GM18502 (cell line): Measurements from ENCODE around the gene RRP36.

Experiments used
- ATAC-seq: cut with Tn5 transposase; IDR thresholded peaks from one replicate; pipeline ENCODE4 v1.9.1; 2021; ENCODE audit warnings: mild to moderate bottlenecking; ENCODE audit not compliant: unreplicated experiment, poor library complexity

The RRP36 gene

GRCh38 chr6:43006251-43006650 is 15.2 kb upstream of the RRP36 start:
- no peak for ATAC-seq

- no peak for ATAC-seq
Observed at GRCh38 chr6:43007126-43007525, 14.3 kb upstream of the RRP36 start.

DNA sequence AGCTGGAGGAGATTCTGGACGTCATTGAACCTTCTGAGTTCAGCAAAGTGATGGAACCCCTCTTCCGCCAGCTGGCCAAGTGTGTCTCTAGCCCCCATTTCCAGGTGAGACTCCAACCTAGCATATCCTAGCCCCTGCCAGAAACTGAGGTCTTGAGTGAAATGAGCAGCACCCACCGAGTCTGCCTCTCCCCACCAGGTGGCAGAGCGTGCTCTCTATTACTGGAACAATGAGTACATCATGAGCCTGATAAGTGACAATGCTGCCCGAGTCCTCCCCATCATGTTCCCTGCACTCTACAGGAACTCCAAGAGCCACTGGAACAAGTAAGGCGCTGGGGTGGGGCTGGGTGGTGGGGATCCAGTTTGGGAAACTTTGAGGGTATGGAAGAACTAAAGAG is 12.3 kb upstream of the RRP36 start:
- ATAC-seq, result no peak

DNA sequence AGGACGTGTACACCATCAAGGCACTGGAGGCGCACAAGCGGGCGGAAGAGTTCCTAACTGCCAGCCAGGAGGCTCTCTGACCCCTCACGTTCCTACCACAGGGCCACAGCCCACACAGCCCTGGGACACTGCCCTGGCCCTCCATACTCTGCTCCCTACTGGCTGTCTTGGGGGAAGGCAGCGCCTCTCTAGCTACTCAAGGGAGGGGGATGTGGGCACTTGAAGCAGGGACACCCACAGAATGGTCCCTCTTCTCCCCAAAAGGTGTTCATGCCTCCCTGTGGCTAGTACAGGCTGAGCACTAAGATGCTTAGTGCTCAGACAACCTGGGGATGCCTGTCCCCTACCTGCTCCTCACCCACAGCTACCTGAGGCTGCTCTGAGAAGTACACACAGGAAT is 10.2 kb upstream of the RRP36 start:
- no peak for ATAC-seq

DNA sequence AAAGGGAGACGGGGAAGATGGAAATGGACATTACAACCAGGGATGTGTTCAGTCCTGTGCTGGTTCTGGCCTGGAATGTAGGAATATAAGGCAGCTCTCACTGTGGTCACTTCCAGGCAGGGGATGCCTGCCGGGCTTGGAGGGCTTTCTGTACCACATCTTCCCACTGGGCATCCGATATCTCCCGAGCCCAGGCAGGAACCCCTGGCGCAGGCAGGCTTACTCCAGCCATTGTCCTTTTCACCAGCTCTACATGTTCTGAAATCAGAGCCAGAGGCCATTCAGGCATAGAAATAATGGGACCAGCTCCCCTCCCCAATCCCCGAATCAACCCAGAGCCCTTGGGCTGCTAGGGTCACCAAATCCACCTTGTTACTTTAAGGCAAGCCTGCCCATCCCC is 9.1 kb upstream of the RRP36 start:
- ATAC-seq, result no peak

DNA sequence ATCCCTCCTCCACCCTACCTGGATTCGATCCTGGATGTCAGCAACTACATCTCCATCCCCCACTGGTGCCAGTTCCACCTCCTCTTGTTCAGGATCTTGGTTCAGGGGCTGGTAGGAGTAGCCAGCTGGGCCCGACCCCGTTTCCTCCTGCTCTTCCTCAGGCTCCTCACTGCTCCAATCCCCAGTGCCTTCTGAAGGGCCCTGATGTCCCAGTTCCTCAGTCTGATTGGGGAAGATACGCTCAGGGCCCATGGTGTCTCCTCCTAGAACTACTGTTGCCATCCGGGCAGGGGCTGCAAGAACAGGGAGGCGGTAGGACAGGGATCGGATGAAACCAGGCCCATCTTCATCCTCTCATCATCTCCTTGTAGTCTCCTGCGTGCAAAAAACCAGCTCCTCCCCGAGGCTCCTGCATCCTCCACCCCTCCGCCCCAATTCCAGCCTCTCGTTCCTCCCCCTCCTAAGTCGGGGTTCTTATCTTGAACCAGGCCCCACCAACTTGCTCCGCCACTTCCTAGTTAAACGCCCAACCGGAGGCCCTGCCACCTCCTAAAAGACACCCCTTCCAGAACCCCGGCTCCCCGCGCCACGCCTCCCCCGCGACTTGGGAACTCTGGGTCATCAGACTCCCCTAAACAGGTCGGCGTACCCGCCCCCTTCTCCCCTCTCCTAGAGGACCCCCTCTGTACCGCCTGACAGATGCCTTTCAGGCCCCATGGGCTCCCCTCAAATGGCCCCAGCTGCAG is 8.2 kb upstream of the RRP36 start:
- ATAC-seq, result no peak

DNA sequence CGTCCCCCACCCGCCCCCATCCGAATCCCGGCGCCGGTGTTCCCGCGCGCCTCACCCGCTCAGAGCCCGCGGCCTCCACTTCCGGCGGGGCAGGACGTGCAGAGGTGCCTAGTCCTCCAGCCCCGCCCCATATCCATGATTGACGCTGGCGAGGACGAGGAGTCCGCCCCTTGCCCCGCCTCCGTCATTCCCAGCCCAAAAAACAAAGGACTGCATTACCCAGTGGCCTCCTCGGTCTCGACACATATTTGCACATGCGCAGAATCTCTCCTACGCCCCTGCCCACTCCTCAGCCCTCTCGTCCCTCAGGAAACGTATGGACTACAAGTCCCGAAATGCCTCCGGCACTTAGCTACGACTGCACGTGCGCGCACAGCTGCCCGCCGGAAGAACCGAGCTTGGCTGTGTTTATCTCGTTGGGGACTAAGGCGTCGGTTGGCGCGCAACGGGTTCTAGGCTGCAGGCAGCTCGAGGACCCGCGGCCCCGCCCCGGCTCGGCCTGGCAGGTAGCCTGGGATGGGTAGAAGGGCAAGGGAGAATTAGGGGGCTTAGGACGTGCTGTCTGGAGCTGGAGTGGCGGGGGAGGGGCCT is 7.5 kb upstream of the RRP36 start, which contains the start of the genes KLHDC3 and MEA1:
Gene KLHDC3, plus strand, starts transcription at position 407 of the 591 bp plus-strand sequence. CDS start 2,944 bp downstream, outside the sequence.
Gene MEA1, minus strand, starts transcription at position 104 of the 591 bp plus-strand sequence. CDS start 133 bp downstream, outside the sequence.
- peak; percentile 90 for ATAC-seq

- no peak for ATAC-seq
Observed at GRCh38 chr6:43014434-43014909, 7.0 kb upstream of the RRP36 start.

GRCh38 chr6:43016176-43016942 is 5.1 kb upstream of the RRP36 start:
- no peak for ATAC-seq

GRCh38 chr6:43016943-43017334 is 4.5 kb upstream of the RRP36 start:
- no peak for ATAC-seq

DNA sequence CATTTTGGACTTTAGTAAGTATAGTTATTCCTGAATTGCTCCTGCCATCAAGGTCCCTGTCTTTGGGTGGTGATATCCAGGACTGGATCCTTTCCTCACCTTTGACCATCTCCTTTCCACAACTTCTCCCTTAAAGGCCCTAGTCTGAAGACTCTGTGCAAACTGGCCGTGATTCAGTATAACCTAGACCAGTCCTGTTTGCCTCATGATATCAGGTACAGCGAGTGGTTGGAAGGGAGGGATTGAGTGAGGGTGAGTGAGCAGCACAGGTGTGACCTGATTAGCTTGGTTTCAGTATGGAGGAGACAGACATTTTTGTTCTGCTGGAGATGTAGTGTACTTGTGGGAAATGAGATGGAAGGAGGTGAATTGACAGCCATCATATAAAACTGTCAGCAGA is 2.3 kb upstream of the RRP36 start:
- ATAC-seq, result no peak

DNA sequence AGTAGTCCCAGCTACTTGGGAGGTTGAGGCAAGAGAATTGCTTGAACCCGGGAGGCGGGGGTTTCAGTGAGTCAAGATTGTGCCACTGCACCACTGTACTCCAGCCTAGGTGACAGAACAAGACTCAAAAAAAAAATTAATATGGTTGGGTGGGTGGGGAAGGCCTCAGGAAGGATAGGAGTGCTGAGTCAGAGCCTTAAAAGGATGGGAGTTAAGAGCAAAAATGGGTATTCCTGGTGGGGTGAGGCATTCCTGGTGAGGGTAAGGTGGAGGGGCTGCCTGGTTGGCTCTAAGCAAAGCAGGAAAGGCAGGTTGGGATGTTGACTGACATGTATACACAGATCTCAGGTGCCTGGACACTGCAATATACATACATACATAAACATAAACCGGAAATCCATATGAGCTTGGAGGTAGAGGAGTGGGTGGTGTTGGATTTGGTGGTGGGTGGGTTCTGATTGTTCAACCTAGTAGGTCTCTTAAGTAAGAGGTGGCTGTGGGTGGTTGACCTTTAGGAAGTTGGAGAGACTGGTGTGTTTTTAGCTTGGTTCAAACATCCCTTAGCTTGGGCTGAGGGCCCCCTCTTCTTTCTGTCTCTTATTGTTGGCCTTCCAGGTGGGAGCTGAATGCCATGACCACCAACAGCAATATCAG is 1.2 kb upstream of the RRP36 start:
- no peak for ATAC-seq

GRCh38 chr6:43020847-43021246 is 576 bp upstream of the RRP36 start:
- no peak for ATAC-seq

- ATAC-seq, result no peak
Observed at GRCh38 chr6:43024436-43024835, 3.0 kb downstream of the RRP36 start.

DNA sequence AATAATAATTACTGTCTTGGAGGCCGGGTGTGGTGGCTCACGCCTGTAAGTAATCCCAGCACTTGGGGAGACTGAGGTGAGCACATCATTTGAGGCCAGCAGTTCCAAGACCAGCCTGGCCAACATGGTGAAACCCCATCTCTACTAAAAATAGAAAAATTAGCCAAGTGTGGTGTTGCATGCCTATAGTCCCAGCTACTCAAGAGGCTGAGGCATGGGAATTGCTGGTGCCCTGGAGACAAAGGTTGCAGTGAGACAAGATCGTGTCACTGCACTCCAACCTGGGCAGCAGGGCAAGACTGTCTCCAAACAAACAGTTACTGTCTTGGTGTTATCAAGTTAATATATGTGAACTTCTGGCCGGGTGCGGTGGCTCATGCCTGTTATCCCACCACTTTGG is 4.9 kb downstream of the RRP36 start:
- ATAC-seq, result no peak

- no peak for ATAC-seq
Observed at GRCh38 chr6:43029120-43029519, 7.7 kb downstream of the RRP36 start.

GRCh38 chr6:43032326-43032725 is 10.9 kb downstream of the RRP36 start:
- ATAC-seq, result no peak

DNA sequence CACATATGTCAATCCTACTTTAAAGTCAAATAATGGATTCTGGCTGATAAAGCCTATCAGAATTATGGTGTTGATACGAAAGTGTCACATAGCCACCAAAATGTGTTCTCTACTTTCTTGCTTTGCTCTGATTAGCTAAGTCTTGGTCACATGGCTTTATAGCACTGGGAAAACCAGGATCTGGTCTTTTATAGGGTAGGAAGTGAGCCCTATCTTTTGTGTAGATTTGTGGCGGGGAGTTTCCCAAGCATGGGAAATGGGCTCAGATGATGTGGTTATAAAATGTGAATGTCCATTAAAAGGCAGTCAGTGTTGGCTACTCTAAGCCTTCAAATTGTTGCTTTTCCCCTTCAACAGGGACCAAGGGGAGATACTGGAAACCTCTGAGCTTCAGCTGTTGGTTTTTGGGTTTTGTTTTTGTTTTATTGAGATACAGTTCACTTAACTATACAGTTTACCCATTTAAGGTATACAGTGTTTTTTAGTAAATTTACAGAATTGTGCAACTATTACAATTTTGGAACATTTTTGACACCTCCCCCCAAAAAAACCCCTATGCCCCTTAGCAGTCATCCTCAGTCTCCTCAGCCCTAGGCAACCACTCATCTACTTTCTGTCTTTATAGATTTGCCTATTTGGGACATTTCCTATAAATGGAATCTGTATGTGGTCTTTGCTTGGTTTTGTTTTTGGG is 12.2 kb downstream of the RRP36 start:
- no peak for ATAC-seq

GRCh38 chr6:43034190-43034525 is 12.7 kb downstream of the RRP36 start:
- no peak for ATAC-seq
